Stimulated activated CD8-positive, alpha-beta memory T cell treated with anti-CD3 and anti-CD28 coated beads, Interleukin-15, amount 100 ng/mL, for 24 hours (primary cell): ENCODE results near the gene WIZ.
A peak's percentile ranks its signal among the peaks of the same experiment; 100 is the strongest.
"Not testable (repeated sequence)": the region's sequence is repeated elsewhere in the genome, so short reads cannot be mapped to it uniquely, and the experiment has no call there.

ENCODE experiments used
- DNase-seq: peaks from one replicate; pipeline ENCODE4 v3.0.0-alpha.2; 2020; ENCODE audit warnings: low read depth

WIZ gene

GRCh38 chr19:15403151-15403531 lies 46.6 kb downstream of the WIZ start:
- no peak for DNase-seq

GRCh38 chr19:15402411-15403150 lies 47.2 kb downstream of the WIZ start:
- no peak for DNase-seq

GRCh38 chr19:15401397-15401710 lies 48.4 kb downstream of the WIZ start:
- no peak for DNase-seq

GRCh38 chr19:15400521-15401396 lies 49.0 kb downstream of the WIZ start:
- DNase-seq: no peak

- no peak for DNase-seq
Measured at GRCh38 chr19:15399635-15400034, 50.1 kb downstream of the WIZ start.

- no peak for DNase-seq
Measured at GRCh38 chr19:15399234-15399515, 50.6 kb downstream of the WIZ start.

GRCh38 chr19:15398501-15399233 lies 51.1 kb downstream of the WIZ start:
- no peak for DNase-seq

- no peak for DNase-seq
Measured at GRCh38 chr19:15397782-15398181, 52.0 kb downstream of the WIZ start.

GRCh38 chr19:15397236-15397635 lies 52.5 kb downstream of the WIZ start:
- DNase-seq: no peak

- no peak for DNase-seq
Measured at GRCh38 chr19:15396436-15396835, 53.3 kb downstream of the WIZ start.

- not testable (repeated sequence) for DNase-seq
Measured at GRCh38 chr19:15395251-15395650, 54.5 kb downstream of the WIZ start.

GRCh38 chr19:15394426-15394825 lies 55.3 kb downstream of the WIZ start:
- DNase-seq: no peak

GRCh38 chr19:15393963-15394362 lies 55.8 kb downstream of the WIZ start:
- no peak for DNase-seq

GRCh38 chr19:15390814-15391213 lies 58.9 kb downstream of the WIZ start:
- no peak for DNase-seq

GRCh38 chr19:15381864-15382263 lies 67.9 kb downstream of the WIZ start:
- DNase-seq: no peak

- no peak for DNase-seq
Measured at GRCh38 chr19:15381429-15381828, 68.3 kb downstream of the WIZ start.

GRCh38 chr19:15379999-15380647 lies 69.6 kb downstream of the WIZ start:
- DNase-seq: no peak

GRCh38 chr19:15379083-15379998 lies 70.4 kb downstream of the WIZ start, which contains the start of gene AKAP8:
Gene AKAP8 (minus strand): TSS chr19:15379787. CDS start chr19:15379731, 56 bp downstream.
- DNase-seq: peak; percentile 97

- peak; percentile 18 for DNase-seq
Measured at GRCh38 chr19:15378534-15379082, 71.1 kb downstream of the WIZ start.

GRCh38 chr19:15374796-15375440 lies 74.8 kb downstream of the WIZ start:
- DNase-seq: no peak
